ENCODE results near the gene WWOX. TPM values are rescaled to one million over a fixed set of nuclear protein-coding genes. Genes with fewer than 3 reads are reported as not detected.

Gene WWOX
- total and polyA plus RNA-seq, 2 of the 13 experiments (the other 11 are each of a cell fraction or from before 2014, with no cell fraction given): 9.1 to 37.4 TPM

DNA sequence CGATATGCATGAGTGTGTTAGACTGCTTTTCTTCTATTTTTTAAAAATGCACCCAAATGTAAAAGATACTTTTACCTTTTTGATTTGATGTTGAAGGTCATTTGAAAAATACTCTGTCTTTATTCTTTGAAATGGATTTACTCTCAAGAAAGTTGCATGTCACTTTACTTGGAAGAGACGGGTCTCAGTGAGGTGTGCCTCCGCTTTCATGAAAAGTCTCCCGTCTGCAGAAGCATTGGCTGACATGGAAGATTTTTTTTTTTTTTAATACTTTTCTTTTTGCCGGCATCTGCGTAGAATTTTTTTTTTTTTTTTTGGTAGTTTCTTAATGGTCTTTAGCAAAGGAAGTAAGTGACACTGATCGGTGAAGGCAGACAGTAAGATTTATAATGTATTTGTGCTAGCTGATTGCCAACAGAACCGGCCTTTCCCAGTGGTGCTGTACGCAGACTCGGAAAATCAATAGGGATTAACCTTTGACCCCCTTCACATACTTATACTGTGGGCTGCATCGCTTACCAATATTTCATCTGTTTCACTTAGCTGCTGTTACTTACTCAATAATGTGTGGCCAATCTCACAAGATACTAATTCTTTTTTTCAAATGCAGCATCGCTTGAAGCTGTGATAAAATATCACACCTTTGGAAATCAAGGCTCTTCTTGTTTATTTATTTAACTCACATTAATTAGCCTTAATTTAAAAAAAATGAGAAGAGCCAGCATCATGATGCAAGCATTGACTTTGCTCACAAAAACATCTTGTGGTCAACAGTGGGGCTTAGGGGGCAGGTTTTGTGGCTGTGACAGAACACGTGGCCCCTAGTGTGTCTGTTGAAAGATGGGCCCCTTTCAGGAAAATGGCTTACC is 383.9 kb downstream of the WWOX start (continued):
- TF ChIP-seq ELF4 (CRISPR knock-in tag; IDR thresholded peaks at IDR 0.05; ENCODE audit: borderline replicate concordance) (no peak), ZNF776 (CRISPR knock-in tag; IDR thresholded peaks at IDR 0.05) (no peak), CENPX (CRISPR knock-in tag; IDR thresholded peaks at IDR 0.05) (no peak), HNRNPH1 (optimal IDR thresholded peaks at IDR 0.05; ENCODE audit: low read depth, low read length) (no peak), ZIK1 (CRISPR knock-in tag; IDR thresholded peaks at IDR 0.05; ENCODE audit: borderline replicate concordance, low read depth) (no peak), NR2F6 (IDR thresholded peaks at IDR 0.05) (peak; percentile 100), NR2F6 (CRISPR knock-in tag; IDR thresholded peaks at IDR 0.05) (peak; percentile 100), PAX8 (CRISPR knock-in tag; IDR thresholded peaks at IDR 0.05; ENCODE audit: borderline replicate concordance) (no peak), SMARCC2 (IDR thresholded peaks at IDR 0.05) (no peak), IKZF4 (CRISPR knock-in tag; IDR thresholded peaks at IDR 0.05; ENCODE audit: borderline replicate concordance, low read depth, not compliant biosample characterization) (no peak), SP140L (CRISPR knock-in tag; IDR thresholded peaks at IDR 0.05; ENCODE audit: borderline replicate concordance) (no peak), YEATS4 (CRISPR knock-in tag; IDR thresholded peaks at IDR 0.05; ENCODE audit: borderline replicate concordance) (peak; percentile 30; the same call in 1 of the 2 replicates), NFRKB (IDR thresholded peaks at IDR 0.05) (no peak), SP1 (IDR thresholded peaks at IDR 0.05) (no peak), SP1 (CRISPR knock-in tag; IDR thresholded peaks at IDR 0.05) (no peak), ZNF883 (CRISPR knock-in tag; IDR thresholded peaks at IDR 0.05; ENCODE audit: not compliant biosample characterization) (no peak), HNRNPL (IDR thresholded peaks at IDR 0.05; ENCODE audit: low read depth, low read length) (no peak), ZSCAN25 (CRISPR knock-in tag; IDR thresholded peaks at IDR 0.05) (no peak), ZSCAN30 (CRISPR knock-in tag; IDR thresholded peaks at IDR 0.05) (no peak), ERF (CRISPR knock-in tag; IDR thresholded peaks at IDR 0.05) (0 out of 2 replicates have a peak, but pooled peaks have one; percentile 30), ARNT2 (CRISPR knock-in tag; IDR thresholded peaks at IDR 0.05; ENCODE audit: low read depth) (0 out of 2 replicates have a peak, but pooled peaks have one; percentile 35), ZSCAN29 (CRISPR knock-in tag; conservative IDR thresholded peaks at IDR 0.05) (0 out of 2 replicates have a peak, but pooled peaks have one; percentile 18)
- TF ChIP-seq, protein P1, sequence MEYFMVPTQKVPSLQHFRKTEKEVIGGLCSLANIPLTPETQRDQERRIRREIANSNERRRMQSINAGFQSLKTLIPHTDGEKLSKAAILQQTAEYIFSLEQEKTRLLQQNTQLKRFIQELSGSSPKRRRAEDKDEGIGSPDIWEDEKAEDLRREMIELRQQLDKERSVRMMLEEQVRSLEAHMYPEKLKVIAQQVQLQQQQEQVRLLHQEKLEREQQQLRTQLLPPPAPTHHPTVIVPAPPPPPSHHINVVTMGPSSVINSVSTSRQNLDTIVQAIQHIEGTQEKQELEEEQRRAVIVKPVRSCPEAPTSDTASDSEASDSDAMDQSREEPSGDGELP (IDR thresholded peaks at IDR 0.05; ENCODE audit: borderline replicate concordance, low read depth): no peak
- TF ChIP-seq, protein P2, sequence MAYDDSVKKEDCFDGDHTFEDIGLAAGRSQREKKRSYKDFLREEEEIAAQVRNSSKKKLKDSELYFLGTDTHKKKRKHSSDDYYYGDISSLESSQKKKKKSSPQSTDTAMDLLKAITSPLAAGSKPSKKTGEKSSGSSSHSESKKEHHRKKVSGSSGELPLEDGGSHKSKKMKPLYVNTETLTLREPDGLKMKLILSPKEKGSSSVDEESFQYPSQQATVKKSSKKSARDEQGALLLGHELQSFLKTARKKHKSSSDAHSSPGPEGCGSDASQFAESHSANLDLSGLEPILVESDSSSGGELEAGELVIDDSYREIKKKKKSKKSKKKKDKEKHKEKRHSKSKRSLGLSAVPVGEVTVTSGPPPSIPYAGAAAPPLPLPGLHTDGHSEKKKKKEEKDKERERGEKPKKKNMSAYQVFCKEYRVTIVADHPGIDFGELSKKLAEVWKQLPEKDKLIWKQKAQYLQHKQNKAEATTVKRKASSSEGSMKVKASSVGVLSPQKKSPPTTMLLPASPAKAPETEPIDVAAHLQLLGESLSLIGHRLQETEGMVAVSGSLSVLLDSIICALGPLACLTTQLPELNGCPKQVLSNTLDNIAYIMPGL (CRISPR knock-in tag; IDR thresholded peaks at IDR 0.05; ENCODE audit: borderline replicate concordance in 1 of 2, low read depth in 1 of 2): no peak
- TF ChIP-seq, protein P3, sequence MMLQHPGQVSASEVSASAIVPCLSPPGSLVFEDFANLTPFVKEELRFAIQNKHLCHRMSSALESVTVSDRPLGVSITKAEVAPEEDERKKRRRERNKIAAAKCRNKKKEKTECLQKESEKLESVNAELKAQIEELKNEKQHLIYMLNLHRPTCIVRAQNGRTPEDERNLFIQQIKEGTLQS (CRISPR knock-in tag; IDR thresholded peaks at IDR 0.05): 0 out of 2 replicates have a peak, but pooled peaks have one; percentile 10
- TF ChIP-seq, protein P4, sequence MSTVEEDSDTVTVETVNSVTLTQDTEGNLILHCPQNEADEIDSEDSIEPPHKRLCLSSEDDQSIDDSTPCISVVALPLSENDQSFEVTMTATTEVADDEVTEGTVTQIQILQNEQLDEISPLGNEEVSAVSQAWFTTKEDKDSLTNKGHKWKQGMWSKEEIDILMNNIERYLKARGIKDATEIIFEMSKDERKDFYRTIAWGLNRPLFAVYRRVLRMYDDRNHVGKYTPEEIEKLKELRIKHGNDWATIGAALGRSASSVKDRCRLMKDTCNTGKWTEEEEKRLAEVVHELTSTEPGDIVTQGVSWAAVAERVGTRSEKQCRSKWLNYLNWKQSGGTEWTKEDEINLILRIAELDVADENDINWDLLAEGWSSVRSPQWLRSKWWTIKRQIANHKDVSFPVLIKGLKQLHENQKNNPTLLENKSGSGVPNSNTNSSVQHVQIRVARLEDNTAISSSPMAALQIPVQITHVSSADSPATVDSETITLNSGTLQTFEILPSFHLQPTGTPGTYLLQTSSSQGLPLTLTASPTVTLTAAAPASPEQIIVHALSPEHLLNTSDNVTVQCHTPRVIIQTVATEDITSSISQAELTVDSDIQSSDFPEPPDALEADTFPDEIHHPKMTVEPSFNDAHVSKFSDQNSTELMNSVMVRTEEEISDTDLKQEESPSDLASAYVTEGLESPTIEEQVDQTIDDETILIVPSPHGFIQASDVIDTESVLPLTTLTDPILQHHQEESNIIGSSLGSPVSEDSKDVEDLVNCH (CRISPR knock-in tag; IDR thresholded peaks at IDR 0.05): no peak
